GM18498 (cell line): ENCODE measurements around the gene MAPRE2.

Experiments used
- ATAC-seq: cut with Tn5 transposase; IDR thresholded peaks from one replicate; pipeline ENCODE4 v1.9.1; 2021; ENCODE audit warnings: mild to moderate bottlenecking, moderate library complexity; ENCODE audit not compliant: unreplicated experiment

MAPRE2 gene

DNA sequence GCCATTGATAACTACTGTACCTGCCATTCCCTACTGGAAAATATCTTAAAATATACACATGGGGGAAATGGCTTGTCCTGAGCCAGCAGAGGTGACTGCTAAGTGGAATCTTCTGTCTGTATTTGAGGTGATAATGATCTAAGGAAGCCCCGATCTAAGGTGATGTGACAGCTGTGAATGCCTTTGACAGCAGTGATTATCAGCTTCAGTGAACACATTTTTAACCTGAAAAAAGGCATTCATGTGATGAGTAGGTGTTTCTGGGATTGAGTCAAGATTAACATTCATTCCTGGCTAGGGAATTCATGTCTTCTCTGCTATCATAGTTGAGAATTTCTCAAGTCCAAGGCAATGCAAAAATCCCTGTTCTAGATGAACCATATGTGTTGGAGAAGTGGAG is 9.1 kb upstream of the MAPRE2 start:
- no peak for ATAC-seq

DNA sequence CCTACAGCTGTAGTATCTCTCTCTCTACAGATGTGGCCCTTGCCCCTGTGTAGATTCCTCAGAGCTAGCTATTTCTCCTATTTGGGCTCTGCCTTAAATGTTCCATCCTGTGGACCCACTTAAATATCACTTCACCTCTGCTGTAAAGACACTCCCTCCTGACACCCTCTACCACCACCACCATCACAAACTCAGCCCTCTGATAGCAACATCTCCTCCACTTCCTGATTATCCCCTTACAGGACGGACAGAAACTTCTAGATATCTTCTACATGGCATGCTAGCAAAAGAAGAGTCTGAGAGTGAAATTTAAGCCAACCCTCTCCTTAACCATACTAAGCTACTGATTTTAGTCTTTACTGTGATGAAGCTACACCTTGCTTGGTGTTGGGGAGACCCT is 3.2 kb upstream of the MAPRE2 start:
- no peak for ATAC-seq

DNA sequence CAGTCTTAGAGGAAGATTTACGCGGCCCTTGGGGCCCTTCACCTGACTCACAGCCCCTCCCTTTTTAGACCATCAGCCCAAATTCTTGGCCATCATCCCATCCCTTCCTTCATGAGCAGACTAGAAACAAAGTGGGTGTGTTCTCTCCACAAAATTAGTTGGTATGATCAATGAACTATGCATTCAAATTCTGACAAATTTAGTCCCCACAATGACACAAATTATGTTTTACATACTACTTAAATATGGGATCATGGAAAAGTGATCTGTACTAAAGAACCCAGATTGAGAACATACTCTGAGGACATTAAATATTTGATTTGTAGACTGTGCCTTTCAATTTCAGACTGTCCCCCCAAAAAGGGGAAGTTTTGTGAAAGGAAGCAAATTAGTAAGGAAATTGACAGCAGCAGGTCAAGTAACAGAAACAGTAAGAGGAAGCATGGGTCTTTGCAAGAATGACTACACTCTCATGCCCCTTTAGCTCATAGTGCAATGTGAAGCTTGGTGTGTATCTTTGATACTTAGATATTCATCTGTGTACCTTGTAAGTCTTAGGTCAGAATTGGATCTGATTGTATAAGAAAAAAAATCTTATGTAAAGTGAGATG is 2.2 kb upstream of the MAPRE2 start:
- peak; percentile 37 for ATAC-seq

DNA sequence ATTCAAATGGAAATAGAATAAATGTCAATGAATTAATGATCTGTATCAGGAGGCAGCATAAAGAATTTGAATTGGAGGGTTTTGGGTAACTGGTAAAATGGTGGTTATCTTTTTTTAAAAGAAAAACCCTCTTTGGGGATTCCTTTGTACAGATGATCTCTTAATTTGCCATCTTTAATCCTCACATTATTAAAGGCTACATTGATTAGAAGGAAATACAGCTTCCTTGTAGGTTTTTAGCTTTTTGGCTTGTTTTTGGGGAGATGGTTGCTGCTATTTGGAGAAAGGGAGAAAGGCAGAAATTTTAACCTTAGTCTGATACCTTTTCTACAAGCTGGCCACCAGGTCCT is 600 bp upstream of the MAPRE2 start:
- ATAC-seq = no peak

DNA sequence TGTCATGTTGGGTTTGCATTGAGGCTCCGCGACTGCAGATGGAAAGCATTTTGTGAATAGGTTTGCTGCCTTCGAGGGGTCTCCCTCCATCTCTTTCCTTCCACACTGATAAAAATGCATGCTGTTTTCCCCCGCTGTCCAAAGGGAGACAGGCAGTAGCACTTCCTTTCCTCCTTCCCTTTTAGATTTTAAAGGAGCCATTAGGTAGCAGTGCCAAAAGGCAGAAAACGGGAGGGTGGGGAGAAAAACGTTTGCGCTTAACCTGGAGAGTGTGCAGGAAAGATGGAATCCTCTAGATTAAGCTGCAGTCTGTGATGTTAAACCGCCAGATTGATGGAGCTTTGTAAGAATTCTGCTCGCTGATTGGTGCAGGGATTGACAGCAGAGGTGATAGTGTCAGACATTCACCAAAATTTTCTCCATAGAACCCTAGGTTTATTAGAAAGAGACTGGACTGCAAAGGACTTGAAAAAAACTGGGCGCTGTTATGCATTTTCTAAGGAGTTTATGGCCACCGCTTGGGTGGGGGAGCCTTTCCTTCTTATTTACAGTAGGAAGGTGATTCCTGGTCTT is 688 bp downstream of the MAPRE2 start:
- no peak for ATAC-seq

DNA sequence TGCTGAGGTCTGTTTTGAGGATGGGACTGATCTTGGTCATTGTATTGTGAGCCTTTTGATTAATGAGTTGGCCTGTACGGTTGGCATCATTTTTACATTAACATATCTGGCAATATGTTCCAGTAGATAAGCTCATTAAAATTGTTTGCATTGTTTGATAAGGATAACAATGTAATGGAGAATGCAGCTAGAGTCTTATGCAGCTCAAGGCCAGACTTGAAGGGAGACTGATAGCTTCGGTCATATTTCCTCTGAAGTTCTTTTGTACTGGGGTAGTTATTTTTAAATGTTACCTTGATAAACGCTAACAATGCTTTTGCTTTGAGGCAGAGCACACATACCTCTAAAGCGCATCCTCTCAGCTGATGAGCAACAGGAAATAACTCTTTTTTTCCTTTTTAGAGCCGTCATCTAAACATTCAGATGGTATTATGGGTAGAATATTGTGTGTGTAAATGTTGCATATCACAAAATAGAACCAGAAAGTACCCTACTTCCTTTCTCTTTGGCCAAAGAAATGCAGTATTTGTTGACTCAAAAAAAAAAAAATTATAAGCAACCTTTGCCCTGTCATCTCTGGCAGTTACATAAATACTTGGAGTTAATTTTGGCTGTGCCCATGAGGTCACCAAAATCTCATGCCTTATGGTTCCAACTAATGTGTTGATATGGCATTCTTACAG is 1.3 kb downstream of the MAPRE2 start:
- peak; percentile 20 for ATAC-seq

DNA sequence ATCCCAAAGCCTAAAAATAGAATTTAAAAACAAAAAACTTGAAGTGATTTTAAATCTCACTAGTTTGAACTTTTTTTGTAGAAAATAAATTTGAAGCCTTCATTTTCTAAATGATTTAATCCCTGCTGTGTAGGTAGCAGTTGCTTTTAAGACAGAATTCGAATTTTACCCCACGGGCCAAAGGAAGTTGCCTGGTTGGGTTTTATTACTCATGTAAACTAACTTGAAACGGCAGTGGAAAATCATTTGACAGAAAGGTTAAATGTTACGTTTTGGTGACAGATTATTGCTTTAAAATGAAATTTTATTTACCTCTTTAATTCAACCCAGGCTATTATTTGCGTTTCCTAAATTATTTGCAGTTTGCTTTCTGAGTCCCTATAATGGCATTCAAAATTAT is 2.0 kb downstream of the MAPRE2 start:
- ATAC-seq = no peak

DNA sequence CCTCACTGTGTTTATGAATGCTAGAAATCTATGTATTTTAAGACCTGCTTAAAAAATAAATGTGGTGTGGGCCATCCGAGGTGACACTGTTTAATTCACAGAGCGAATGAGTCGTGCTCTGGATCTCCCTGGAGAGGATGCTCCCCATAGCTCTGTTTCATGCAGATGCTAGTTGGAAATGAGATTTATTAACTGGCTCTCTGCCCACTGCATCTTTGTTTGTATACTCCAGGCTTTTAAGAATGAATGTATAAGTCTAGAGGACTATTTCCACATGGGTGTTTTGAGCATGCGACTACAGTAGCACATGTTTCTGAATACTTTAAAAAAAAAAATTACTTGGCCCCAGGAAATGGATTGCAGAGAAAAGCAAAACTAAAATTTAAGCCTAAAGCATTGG is 3.9 kb downstream of the MAPRE2 start:
- no peak for ATAC-seq

DNA sequence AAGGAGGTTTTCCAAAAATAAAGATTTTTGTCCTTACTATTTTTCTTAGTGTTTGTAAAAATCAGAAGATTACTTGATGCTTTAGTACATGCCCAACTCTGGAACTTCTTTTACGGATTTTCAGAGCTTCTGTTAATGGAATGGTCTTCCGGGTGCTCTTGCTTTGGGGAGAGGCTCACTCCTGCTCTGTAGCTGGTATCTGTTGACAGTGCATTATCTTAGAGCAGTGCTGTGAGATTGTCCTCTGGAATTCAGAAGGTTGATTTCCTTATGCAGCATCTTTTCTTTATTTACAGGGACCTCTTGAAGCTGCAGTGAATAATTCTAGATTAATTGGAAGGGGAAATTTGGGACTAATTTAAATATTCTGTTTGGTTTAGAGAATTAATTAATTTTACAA is 4.6 kb downstream of the MAPRE2 start:
- ATAC-seq = no peak

DNA sequence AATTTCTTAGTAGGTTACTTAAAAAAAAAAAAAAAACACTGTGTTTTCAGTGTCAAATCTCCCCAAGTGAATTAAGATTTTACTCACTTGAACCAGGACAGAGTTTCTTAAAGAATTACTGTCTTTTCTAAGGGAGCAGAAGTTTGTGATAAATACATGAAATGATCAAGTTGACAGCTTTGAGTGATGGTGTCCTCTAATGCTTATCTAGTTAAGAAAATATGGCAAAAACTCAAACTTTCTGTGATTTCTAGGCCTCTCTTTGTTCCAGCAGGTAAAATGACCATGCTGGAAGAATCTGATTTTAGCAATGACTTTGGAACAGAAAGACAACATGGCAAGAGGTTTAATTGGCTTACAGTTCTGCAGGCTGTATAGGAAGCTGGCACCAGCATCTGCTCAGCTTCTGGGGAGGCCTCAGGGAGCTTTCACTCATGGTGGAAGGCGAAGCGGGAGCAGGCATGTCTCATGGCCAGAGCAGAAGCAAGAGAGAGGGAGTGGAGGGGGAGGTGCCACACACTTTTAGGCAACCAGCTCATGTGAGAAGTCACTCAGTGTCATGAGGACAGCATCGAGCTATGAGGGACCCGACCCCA is 6.6 kb downstream of the MAPRE2 start:
- no peak for ATAC-seq

DNA sequence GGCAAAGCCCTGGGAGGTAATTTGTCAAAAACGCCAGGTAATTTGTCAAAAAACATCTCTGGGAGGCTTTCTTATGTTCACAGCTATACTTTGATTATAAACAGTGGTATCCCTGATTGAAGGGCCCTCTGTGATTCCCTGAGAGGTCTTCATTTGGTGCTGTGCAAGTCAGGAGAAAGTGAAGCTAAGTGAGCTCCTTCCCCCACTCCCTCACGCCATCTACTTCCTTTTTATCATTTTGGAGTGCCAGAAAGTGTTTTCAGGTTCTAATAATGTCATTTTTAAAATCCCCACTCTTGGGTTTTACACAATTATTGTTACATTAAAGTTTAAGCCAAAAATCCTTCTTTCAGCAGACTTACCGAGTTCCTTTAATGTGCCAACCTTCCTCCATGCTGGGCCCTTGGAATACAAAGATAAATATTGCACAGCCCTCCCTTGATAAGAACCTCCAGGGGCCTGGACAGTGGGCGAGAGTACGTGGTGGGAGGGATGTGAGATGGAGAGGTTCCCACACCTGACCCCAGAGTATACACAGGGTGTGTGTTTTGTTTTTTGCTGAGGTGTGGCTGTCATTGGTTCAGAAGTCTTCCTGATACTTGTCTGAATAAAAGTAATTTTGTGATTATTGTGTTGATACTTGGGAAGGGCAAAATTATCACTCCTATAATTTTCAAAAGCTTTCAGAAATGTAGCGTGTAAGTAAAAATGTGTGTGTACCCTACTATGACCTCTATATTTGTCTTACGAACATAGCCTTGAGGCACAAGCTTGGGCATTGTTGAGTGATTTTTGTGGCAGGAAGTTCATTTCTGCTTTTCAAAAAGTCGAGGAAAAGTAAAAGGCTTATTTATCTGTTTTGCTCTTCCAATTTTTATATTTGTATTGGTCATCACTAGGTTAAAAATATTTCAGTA is 8.2 kb downstream of the MAPRE2 start:
- ATAC-seq = peak; percentile 25

DNA sequence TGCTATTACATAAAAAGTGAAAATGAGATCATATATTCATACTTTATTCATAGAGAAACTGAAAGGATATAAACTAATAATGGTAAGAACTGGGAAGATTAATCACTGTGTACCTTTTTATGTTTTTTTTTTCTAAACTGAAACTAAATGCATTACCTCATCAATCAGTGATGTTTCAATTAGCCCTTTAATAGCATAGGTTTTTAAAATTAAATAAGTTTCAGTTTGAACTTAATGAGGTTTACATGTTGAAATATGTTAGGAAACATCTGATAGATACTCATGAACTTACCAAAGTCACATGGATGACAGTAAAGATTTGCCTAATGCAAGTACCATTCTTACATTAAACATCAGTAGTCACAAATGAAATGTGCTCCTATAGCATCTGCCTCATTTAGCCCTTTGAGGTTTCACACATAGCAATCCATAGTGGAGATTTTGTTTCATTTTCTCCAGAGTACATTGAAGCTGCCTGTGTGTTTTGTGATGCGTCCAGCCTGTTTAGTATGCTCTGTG is 8.9 kb downstream of the MAPRE2 start:
- ATAC-seq = peak; percentile 43

DNA sequence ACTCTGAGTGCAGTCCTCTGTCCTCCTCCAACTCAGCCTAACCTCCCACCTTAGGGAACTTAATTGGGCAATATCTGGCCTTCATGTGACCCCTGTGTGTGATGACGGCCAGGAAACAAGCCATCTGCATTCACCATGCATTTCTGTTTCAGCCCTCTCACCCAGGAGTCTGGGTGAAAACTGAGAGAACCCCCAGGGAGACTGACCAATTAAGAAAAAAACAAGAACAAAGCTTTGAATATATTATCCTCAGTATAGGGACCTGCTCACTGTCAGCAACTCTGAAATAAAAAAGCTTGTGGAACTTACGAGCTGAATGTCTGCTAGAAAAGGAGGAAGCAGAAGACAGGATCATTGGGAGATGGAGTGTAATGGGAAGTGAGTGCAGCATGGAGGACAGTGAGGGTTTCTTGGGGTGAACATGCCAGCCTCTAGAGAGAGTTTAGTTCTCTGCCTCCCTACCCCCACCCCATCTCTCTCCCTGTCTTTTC is 9.5 kb downstream of the MAPRE2 start:
- ATAC-seq = peak; percentile 36

DNA sequence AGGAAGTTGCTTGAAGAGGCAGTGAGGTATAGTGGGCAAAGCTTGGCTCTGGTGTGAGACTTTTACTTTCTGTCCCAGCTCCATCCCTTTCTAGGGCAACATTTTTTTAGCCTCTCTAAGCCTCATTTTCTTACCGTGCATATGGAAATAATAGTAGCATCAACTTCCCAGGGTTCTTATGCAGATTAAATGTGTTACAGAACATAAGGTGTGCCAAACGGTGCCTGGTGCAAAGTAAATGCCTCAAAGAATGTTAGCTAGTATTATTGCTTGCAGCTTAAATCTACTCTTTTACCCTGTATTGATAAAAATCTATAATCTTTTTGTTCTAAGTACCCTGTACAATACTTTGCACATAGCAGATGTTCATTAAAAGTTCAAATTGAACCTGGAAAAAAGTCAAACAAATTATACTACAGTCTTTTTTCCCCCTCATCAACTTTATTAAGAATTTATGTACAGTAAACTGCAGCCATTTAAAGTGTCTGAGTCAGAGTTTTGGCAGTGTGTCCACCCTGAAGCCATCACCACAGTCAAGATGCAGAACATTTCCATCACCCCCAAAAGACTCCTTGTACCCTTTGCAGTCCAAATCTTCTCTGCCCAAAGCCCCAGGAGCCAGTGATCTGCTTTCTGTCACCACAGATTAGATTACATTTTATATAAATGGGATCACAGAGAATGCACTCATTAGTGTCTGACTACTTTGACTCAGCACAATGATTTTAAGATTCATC is 10.6 kb downstream of the MAPRE2 start:
- ATAC-seq = no peak

DNA sequence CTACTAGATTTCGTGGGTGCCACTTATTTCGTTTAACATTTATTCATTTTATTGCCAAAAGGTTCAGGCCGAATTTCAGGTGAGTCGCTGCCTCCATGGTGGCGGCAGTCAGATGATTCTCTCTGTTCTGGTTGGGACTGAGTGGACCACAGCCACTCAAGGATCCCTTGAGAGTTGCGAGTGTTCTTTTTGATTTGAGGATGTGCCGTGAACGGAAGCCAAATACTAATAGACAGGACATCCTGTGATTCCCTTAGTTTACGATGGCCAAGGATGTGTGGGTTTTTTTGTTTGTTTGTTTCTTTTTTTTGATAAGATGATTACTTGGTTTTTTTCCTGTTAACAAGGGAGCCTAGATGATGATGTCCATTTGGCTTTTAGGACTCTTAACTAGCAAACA is 13.2 kb downstream of the MAPRE2 start:
- ATAC-seq = no peak

DNA sequence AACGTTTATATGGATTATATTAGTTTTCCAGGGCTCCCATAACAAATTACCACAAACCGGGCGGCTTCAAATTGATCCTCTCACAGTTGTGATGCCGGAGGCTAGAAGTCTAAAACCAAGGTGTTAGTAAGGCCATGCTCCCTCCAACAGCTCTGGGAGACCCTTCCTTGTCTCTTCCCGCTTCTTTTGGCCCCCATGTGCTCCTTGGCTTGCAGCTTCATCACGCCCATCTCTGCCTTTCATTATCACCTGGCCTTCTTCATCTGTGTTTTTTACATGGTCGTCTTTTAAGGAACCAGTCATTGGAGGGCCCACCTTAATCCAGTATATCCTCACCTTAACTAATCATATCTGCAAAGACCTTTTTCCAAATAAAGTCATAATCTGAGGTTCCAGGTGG is 13.9 kb downstream of the MAPRE2 start:
- ATAC-seq = no peak

DNA sequence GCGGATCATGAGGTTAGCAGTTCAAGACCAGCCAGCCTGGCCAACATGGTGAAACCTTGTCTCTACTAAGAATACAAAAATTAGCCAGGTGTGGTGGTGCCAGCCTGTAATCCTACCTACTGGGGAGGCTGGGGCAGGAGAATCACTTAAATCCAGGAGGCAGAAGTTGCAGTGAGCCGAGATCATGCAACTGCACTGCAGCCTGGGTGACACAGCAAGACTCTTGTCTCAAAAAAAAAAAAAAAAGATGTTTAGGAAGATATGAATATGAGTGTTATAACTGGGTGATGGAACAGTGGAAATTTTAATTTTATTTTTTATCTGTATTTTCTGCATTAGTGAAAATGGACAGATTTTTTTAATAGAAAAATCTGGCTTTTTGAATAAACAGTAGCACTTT is 14.5 kb downstream of the MAPRE2 start:
- no peak for ATAC-seq

DNA sequence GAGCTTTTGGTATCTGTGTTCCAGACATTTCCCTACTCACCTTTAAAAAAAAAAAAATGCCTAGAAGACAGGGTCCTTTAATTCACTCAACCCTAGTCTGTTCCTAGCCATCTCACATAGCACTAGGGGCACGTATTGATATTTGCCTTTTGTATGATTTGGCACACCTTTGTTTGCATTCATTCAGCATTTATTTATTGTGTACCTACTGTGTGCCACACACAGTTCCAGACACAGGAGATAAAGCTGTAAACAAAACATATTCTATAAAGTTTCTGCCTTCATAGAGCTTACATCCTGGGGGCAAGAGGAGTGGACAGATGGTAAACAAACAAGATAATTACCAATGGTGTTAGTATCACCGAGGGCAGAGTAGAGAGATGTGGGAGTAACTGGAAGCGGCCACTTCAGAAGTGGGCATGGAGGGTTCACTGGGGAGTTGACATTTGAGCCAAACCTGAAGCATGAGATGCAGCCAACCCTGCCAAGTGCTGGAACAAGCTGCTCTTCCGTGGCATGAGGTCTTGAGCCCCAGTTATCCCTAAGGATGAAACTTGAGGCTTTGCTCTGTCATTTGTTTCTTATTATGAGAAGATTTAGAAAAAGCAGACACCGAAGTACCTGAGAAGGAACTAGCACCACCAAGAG is 18.2 kb downstream of the MAPRE2 start:
- no peak for ATAC-seq

DNA sequence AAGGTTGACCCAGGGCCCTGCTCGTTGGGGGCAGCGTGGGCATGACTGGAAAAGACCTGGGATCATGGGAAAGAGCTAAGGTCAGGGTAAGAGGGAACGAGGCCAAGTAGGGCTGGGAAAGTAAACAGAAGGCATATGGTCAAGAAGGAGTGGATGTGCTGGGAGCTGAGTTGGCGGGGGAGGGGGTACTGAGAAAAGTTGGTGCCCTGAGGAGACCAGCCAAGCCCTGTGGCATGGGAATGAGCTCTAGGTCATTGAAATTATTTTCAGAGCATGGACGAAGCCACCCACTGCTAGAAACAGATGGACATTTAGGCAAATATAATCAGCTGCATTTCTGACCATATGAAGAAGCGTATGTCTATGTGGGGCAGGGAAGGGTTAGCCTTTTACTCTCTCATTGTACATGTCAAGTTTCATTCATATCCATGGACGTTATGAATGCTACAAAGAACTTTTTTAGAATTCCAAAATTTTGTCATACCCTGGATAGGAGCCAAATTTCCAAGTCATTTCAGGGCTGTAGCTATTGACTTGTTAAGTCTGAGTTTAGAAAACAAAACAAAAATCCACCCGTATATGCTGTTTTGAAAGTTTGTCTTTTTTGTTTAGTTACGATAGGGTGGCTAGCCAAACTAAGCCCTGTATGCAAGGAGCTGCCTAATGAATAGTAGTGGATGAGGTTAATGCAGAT is 19.1 kb downstream of the MAPRE2 start:
- ATAC-seq = no peak
